Transverse colon (tissue), 4 donors: ENCODE data around the gene ESAM. TPM values are rescaled to one million over a fixed set of nuclear protein-coding genes. Genes with fewer than 3 reads are reported as not detected.

Source experiments
- DNase-seq: peaks from one replicate; pipeline ENCODE4 v3.0.0-alpha.2; 2019
- H3K27ac ChIP-seq, 4 donors: fragments of 200-600 bp; sonication (generic); 2 replicates each; pipeline ENCODE4 v1.5.1; 2016 to 2018; ENCODE audit warnings: inconsistent platforms in 4 of 4
- H3K27me3 ChIP-seq: fragments of 200-600 bp; sonication (generic); 2 replicates; pipeline ENCODE4 v1.5.1; 2017; ENCODE audit warnings: inconsistent platforms
- H3K36me3 ChIP-seq, 4 donors: fragments of 200-600 bp; sonication (generic); 2 replicates each; pipeline ENCODE4 v1.5.1; 2017 to 2019; ENCODE audit warnings: inconsistent platforms in 4 of 4
- H3K4me1 ChIP-seq, 4 donors: fragments of 200-600 bp; sonication (generic); 2 replicates each; pipeline ENCODE4 v1.5.1; 2017 to 2020; ENCODE audit warnings: inconsistent platforms in 4 of 4
- H3K4me3 ChIP-seq, 4 donors: fragments of 200-600 bp; sonication (generic); 1 replicate in 1 of 4; 2 replicates in 3 of 4; pipeline versions ENCODE4 v1.5.1 to v1.6.1; 2017 to 2019; ENCODE audit warnings: inconsistent platforms in 4 of 4
- H3K9me3 ChIP-seq, 2 donors: fragments of 200-600 bp; sonication (generic); 2 replicates each; pipeline ENCODE4 v1.5.1; 2017 to 2019; ENCODE audit warnings: inconsistent platforms in 2 of 2
- EP300 ChIP-seq: sonication (generic); formaldehyde crosslinking; IDR thresholded peaks from one replicate; pipeline ENCODE4 v1.6.1; 2017; ENCODE audit warnings: antibody characterized with exemption, low read depth
- POLR2A ChIP-seq: fragments of 450-650 bp; IDR thresholded peaks from one replicate; pipeline ENCODE4 v1.6.1; 2016; ENCODE audit warnings: antibody characterized with exemption, mild to moderate bottlenecking, moderate library complexity
- POLR2AphosphoS5 ChIP-seq, 3 donors: sonication (generic); formaldehyde crosslinking; IDR thresholded peaks; one replicate each; pipeline ENCODE4 v1.6.1; 2016; ENCODE audit warnings: antibody characterized with exemption in 3 of 3
- WGBS, 2 donors: methylation state at CpG; one replicate each; pipeline ENCODE4 v1.1.5; 2018; ENCODE audit warnings: low coverage in 1 of 2; 5-methylcytosine and 5-hydroxymethylcytosine counted together
- in situ Hi-C, 4 donors: fragments of 200-750 bp; cut with MboI; loops; one replicate each; pipeline versions ENCODE4 v1.15.0 to v1.15.1; 2017; ENCODE audit warnings: low sequenced_read_pairs in 3 of 4, low pct_ligation_motif_present in 1 of 4, low pct_unique_long_range_greater_than_20kb in 1 of 4
- intact Hi-C: fragments of 100-400 bp; cut with DNase I; formaldehyde crosslinking; loops from one replicate; pipeline ENCODE4 v1.15.1; 2023; ENCODE audit warnings: low total_unique reads
- total RNA-seq, 4 donors: library from RNA; depleted of rRNA; stranded (reverse); fragments of >200 nt; gene quantifications; one replicate each; pipeline ENCODE4 v1.1.0, GENCODE V29; 2016
- TF ChIP-seq, protein P1 (sequence below), 5 experiments: fragments of 200-600 bp in 3 of 5; fragments of 450-650 bp in 2 of 5; sonication (generic) in 3 of 5; IDR thresholded peaks; 1 replicate in 2 of 5; 2 replicates in 3 of 5; pipeline ENCODE4 v1.5.1; 2016 to 2017; ENCODE audit warnings: antibody characterized with exemption in 5 of 5, inconsistent platforms in 3 of 5, mild to moderate bottlenecking in 2 of 5, moderate library complexity in 1 of 5

The ESAM gene, protein sequence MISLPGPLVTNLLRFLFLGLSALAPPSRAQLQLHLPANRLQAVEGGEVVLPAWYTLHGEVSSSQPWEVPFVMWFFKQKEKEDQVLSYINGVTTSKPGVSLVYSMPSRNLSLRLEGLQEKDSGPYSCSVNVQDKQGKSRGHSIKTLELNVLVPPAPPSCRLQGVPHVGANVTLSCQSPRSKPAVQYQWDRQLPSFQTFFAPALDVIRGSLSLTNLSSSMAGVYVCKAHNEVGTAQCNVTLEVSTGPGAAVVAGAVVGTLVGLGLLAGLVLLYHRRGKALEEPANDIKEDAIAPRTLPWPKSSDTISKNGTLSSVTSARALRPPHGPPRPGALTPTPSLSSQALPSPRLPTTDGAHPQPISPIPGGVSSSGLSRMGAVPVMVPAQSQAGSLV
- total RNA-seq: 10 to 100 TPM in 1 of 4 donors, 1 to 10 TPM in 3; 5.8 to 10.1 (median 6.5) TPM

DNA sequence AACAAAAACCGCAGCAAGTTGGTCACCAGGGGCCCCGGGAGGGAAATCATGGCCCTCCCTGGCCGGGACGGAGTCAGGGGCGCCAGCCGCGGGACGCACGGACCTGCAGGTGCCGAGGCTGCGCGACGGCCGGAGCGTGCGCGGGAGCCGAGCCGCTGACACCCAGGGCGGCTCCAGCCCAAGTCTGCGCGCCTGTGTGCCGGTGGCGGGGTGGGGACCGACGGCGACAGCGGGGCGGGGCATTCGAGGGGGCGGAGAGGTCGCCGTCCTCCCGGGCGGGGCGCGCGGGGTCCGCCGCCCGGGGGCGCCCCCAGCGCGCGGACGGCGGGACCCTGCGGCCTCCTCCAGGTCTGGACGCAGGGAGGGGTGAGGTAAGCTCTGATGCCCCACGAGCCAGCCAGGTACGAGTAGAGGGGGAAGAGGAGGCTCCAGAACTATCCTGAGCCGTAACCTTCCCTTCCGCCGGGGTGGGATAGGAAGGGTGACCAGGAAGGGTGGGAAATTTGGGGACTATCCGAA is at the start of gene ESAM:
ESAM (minus strand) TSS at position 186 of the 519 bp plus-strand sequence; CDS start at position 50, 136 bp downstream.
- Histone ChIP-seq H3K4me1 (peaks cover 10 to 52% (median 35%) of the 10 kb centered on the region in 4 donors), H3K36me3 (peaks cover 0 to 4% (median 0%) of the 10 kb centered on the region in 4 donors), H3K27me3 (peaks cover 57% of the 10 kb centered on the region), H3K9me3 (no peaks in the 10 kb centered on the region), H3K27ac (peak within 1 kb of the TSS; percentile 83 to 87 (median 86)), H3K4me3 (peak within 1 kb of the TSS; percentile 42 to 66 (median 54))
- WGBS, 2 donors: 0% methylated on average over 13 of the region's 55 CpGs; no CpG with 5 or more reads in 1 of the 2 donors
- TF ChIP-seq POLR2A (peak; percentile 40), POLR2AphosphoS5 (IDR thresholded peaks at IDR 0.05) (peak; percentile 25 to 86 (median 81)), EP300 (no peak)
- TF ChIP-seq, protein P1, sequence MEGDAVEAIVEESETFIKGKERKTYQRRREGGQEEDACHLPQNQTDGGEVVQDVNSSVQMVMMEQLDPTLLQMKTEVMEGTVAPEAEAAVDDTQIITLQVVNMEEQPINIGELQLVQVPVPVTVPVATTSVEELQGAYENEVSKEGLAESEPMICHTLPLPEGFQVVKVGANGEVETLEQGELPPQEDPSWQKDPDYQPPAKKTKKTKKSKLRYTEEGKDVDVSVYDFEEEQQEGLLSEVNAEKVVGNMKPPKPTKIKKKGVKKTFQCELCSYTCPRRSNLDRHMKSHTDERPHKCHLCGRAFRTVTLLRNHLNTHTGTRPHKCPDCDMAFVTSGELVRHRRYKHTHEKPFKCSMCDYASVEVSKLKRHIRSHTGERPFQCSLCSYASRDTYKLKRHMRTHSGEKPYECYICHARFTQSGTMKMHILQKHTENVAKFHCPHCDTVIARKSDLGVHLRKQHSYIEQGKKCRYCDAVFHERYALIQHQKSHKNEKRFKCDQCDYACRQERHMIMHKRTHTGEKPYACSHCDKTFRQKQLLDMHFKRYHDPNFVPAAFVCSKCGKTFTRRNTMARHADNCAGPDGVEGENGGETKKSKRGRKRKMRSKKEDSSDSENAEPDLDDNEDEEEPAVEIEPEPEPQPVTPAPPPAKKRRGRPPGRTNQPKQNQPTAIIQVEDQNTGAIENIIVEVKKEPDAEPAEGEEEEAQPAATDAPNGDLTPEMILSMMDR (IDR thresholded peaks at IDR 0.05): no peak
- in situ Hi-C loops: loop anchor here (5.0 to 25.0 kb wide), 4 partner anchors 73 to 100 kb away; partner anchors contain the start of genes SIAE (in 3 of the 4) and SPA17 (in 3 of the 4)
- intact Hi-C loops: loop anchor here (2.0 to 5.0 kb wide), 2 partner anchors 75 to 89 kb away; partner anchors contain the start of genes SIAE and SPA17
- DNase-seq: peak; percentile 84

DNA sequence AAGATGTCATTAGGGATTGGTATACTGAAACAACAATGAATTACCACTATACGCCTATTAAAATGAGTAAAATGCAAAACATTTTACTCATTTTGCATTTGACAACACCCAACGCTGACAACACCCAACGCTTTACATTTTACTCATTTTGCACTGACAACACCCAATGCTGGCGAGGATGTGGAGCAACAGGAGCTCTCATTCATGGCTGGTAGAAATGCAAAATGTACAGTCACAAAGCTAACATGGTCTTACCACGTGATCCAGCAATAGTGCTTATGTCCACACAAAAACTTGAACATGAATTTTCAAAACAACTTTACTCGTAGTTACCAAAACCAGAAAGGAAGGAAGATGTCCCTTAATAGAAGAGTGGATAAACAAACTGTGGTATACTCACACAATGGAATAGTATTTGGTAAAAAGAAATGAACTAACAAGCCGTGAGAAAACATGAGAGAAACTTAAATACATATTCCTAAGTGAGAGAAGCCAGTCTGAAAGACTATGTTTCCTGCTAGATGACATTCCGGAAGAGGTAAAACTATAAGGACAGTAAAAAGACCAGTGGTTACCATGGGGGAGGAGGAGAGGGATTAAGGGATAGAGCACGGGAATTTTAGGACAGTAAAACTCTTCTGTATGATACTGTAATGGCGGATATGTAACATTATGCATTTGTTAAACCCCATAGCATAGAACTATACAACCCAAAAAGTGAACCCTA is 49.5 kb upstream of the ESAM start:
- no peak for TF ChIP-seq POLR2AphosphoS5 (IDR thresholded peaks at IDR 0.05)
- TF ChIP-seq, protein P1 (IDR thresholded peaks at IDR 0.05): no peak
- TF ChIP-seq POLR2A: no peak
- TF ChIP-seq EP300: no peak
- Histone ChIP-seq H3K4me3 (no peak overlapping the region), H3K9me3 (no peaks in the 10 kb centered on the region), H3K4me1 (no peaks in the 10 kb centered on the region), H3K27ac (no peak overlapping the region), H3K36me3 (no peaks in the 10 kb centered on the region), H3K27me3 (peaks cover 11% of the 10 kb centered on the region)
- WGBS, 2 donors: 70 to 81% methylated on average over 9 to 10 of the region's 10 CpGs
- intact Hi-C loops (no loop called here), in situ Hi-C loops (no loop called here)
- DNase-seq: no peak

DNA sequence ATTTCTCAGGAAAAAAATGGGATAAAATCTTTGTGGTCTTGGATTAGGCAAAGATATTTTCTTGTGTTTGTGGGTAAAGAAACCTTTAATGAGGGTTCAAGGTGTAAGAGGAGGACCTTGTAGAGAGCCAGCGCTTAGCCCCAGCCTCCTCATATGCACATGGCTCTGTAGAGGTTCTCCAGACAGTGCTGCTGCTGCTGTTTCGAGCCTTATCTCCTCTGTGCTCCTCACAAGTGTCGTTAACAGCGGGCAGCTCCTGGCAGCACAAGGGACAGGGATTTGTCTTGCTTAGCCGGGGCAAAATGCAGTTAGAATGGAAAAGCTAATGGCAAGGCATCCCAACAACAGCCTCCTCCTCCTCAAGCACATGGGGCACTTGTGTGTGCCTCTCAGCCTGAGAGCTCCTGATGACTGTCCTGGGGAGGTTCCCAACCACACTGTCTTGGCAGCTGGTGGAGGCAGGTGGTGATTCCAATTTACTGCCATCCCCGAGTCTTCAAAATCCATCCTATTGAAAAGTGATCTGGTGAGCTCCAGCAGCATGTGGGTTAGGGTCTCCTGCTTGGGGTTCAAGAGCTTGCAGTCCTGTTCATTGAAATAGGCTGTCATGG is 45.7 kb upstream of the ESAM start:
- H3K36me3 ChIP-seq: no peaks in the 10 kb centered on the region
- 86 to 87% methylated on average over 4 to 6 of the region's 6 CpGs for WGBS, 2 donors
- H3K9me3 ChIP-seq: no peaks in the 10 kb centered on the region
- H3K4me1 ChIP-seq: no peaks in the 10 kb centered on the region
- no peak for TF ChIP-seq POLR2AphosphoS5 (IDR thresholded peaks at IDR 0.05)
- H3K27ac ChIP-seq: no peak overlapping the region
- in situ Hi-C loops: no loop called here
- H3K4me3 ChIP-seq: no peak overlapping the region
- no peaks in the 10 kb centered on the region for H3K27me3 ChIP-seq
- no peak for DNase-seq
- intact Hi-C loops: no loop called here

DNA sequence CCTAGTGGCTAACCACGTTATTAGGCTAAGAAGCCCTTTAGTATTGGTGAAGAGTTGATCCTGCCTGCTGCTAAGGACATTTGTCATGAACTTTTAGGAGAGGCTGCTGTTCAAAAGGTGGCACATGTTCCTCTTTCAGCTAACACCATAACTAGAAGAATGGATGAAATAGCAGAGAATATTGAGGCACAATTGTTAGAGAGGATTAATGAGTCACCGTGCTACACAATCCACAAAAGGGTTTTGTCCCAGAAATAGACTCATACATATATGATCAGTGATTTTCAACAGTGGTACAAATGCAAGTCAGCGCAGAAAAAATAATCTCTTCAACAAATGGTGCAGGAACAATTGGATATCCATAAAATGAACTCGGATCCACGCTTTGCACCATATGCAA is 45.1 kb upstream of the ESAM start:
- H3K9me3 ChIP-seq: no peaks in the 10 kb centered on the region
- no peak for TF ChIP-seq POLR2A
- TF ChIP-seq POLR2AphosphoS5 (IDR thresholded peaks at IDR 0.05): no peak
- TF ChIP-seq, protein P1 (IDR thresholded peaks at IDR 0.05): no peak
- TF ChIP-seq EP300: no peak
- no peak overlapping the region for H3K4me3 ChIP-seq
- no peak overlapping the region for H3K27ac ChIP-seq
- H3K36me3 ChIP-seq: no peaks in the 10 kb centered on the region
- intact Hi-C loops (no loop called here), in situ Hi-C loops (no loop called here)
- H3K27me3 ChIP-seq: no peaks in the 10 kb centered on the region
- DNase-seq: no peak
- 88 to 94% methylated on average over 5 of the region's 5 CpGs for WGBS, 2 donors
- H3K4me1 ChIP-seq: no peaks in the 10 kb centered on the region
